Mucosa of descending colon (tissue), 3 donors: ENCODE data around the gene AATK. TPM values are rescaled to one million over a fixed set of nuclear protein-coding genes. Genes with fewer than 3 reads are reported as not detected.

Source experiments
- ATAC-seq: fragments of 200-7000 bp; cut with Tn5 transposase; one replicate; pipeline ENCODE4 v1.9.1; 2020; ENCODE audit warnings: mild to moderate bottlenecking, moderate library complexity
- DNase-seq, 3 donors: peaks; one replicate each; pipeline ENCODE4 v3.0.0-alpha.2; 2020
- H3K36me3 ChIP-seq: fragments of 200-600 bp; one replicate; pipeline ENCODE4 v1.8.0; 2021; ENCODE audit warnings: low read depth, mild to moderate bottlenecking
- H3K4me1 ChIP-seq: fragments of 200-600 bp; one replicate; pipeline ENCODE4 v1.8.0; 2021; ENCODE audit warnings: low read depth, mild to moderate bottlenecking
- H3K4me3 ChIP-seq: fragments of 200-600 bp; one replicate; pipeline ENCODE4 v1.8.0; 2021; ENCODE audit warnings: mild to moderate bottlenecking
- H3K9me3 ChIP-seq: fragments of 200-600 bp; one replicate; pipeline ENCODE4 v1.8.0; 2021; ENCODE audit warnings: mild to moderate bottlenecking
- intact Hi-C, 2 donors: fragments of 100-400 bp; cut with DNase I in 1 of 2; cut with micrococcal nuclease in 1 of 2; formaldehyde crosslinking; loops; one replicate each; pipeline versions ENCODE4 v1.11.0 to v1.11.1; 2022; cut with DNase I, micrococcal nuclease
- total RNA-seq, 3 donors: library from RNA; stranded (reverse); fragmentation: NEBNext Ultra II Directional in 2 of 3; extraction: Animal tissue kit (Norgen Biotek cat#: 25700) in 2 of 3; gene quantifications; one replicate each; pipeline versions ENCODE4 v1.2.1 to v1.2.4, GENCODE V29; 2021 to 2023
- TF ChIP-seq, protein P1 (sequence below): fragments of 200-600 bp; IDR thresholded peaks from one replicate; pipeline ENCODE4 v1.8.0; 2022; ENCODE audit warnings: antibody characterized with exemption, mild to moderate bottlenecking
- donor health status: DM: no; HTN: no; CAD: no; lungs with moderate emphysema.
- donor health status: DM: no; HTN: no; CAD: no.
- donor health status: DM: no; HTN: yes; CAD: no.

The AATK gene
- total RNA-seq, 3 donors from 2014 or later: 9.9 to 23.8 (median 15.6) TPM

DNA sequence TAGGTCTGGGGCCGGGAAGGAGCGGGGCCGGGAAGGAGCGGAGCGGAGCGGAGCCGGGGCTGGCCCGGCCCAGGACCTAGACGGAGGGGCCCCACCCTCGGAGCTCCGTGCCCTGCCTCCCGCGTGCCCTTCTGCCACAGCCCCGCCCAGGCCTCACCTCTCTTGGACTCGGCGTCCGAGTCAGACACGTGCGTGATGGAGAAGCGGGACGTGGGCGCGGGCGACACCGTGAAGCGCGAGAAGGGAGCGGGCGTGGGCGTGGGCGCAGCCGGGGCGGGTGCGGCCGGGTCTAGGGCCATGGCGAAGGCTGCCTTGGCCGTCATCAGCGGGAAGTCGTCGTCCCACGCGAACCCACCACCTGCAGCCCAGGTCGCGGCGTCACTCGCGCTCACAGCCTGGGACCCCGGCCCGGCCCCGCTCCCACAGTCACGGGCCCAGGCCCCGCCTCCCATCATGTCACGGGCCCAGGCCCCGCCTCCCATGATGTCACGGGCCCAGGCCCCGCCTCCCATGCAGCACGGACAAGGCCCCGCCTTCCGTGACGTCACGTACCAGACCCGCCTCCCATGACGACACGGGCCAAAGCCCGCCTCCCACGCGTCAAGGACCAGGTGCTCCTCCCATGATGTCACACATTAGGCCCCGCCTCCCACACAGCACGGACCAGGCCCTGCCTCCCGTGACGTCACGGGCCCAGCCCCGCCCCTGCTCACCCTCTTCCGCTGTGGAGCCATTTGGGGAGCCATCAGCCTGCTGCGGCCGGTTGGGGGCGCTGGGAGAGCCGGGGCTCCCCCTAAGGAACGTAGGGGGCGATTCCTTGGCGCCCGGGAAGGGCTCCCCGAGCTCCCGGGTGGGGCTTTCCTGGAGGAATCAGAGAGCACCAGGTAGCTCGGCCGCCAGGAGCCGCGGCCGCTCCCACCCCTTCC, 46.5 kb downstream of the AATK start:
- intact Hi-C loops: no loop called here
- DNase-seq (peak; percentile 60 to 86 (median 80)), ATAC-seq (peak; percentile 70)
- TF ChIP-seq, protein P1, sequence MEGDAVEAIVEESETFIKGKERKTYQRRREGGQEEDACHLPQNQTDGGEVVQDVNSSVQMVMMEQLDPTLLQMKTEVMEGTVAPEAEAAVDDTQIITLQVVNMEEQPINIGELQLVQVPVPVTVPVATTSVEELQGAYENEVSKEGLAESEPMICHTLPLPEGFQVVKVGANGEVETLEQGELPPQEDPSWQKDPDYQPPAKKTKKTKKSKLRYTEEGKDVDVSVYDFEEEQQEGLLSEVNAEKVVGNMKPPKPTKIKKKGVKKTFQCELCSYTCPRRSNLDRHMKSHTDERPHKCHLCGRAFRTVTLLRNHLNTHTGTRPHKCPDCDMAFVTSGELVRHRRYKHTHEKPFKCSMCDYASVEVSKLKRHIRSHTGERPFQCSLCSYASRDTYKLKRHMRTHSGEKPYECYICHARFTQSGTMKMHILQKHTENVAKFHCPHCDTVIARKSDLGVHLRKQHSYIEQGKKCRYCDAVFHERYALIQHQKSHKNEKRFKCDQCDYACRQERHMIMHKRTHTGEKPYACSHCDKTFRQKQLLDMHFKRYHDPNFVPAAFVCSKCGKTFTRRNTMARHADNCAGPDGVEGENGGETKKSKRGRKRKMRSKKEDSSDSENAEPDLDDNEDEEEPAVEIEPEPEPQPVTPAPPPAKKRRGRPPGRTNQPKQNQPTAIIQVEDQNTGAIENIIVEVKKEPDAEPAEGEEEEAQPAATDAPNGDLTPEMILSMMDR: no peak
- Histone ChIP-seq H3K36me3 (no peaks in the 10 kb centered on the region), H3K9me3 (no peaks in the 10 kb centered on the region), H3K4me1 (peaks cover 5% of the 10 kb centered on the region), H3K4me3 (no peak overlapping the region)

GRCh38 chr17:81118308-81119221, 47.5 kb downstream of the AATK start:
- DNase-seq (no peak), ATAC-seq (no peak)
- intact Hi-C loops: no loop called here
- H3K4me1 ChIP-seq: peaks cover 5% of the 10 kb centered on the region
- H3K9me3 ChIP-seq: no peaks in the 10 kb centered on the region
- TF ChIP-seq, protein P1: no peak
- no peak overlapping the region for H3K4me3 ChIP-seq
- H3K36me3 ChIP-seq: no peaks in the 10 kb centered on the region

GRCh38 chr17:81117672-81118198, 48.3 kb downstream of the AATK start:
- Histone ChIP-seq H3K36me3 (no peaks in the 10 kb centered on the region), H3K9me3 (no peaks in the 10 kb centered on the region), H3K4me1 (peaks cover 5% of the 10 kb centered on the region), H3K4me3 (no peak overlapping the region)
- TF ChIP-seq, protein P1: no peak
- intact Hi-C loops: no loop called here
- no peak for DNase-seq
- ATAC-seq: no peak

DNA sequence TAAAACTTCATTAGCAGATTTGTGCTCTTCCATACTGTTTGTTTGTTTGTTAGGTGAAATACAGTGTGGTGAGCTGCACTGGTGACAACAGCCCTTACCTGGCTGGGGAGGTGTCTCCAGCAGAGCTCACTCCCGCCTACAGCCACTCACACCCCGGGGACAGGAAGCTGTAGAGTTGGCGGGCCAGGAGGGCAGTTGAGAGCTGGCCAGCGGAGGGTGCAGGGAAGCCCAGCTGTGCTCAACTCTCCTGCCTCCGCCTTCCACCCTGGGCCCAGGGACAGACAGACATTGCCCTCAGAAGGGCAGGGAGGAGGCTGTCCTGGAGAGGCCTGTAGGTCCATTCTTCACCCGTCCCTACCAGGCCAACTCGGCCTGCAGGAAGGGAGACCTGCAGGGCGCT, 49.3 kb downstream of the AATK start:
- H3K4me1 ChIP-seq: peaks cover 5% of the 10 kb centered on the region
- no peak overlapping the region for H3K4me3 ChIP-seq
- no peak for ATAC-seq
- H3K9me3 ChIP-seq: no peaks in the 10 kb centered on the region
- TF ChIP-seq, protein P1: no peak
- intact Hi-C loops: no loop called here
- H3K36me3 ChIP-seq: no peaks in the 10 kb centered on the region
- DNase-seq: no peak

- DNase-seq (no peak), ATAC-seq (no peak)
- H3K36me3 ChIP-seq: no peaks in the 10 kb centered on the region
- H3K4me3 ChIP-seq: no peak overlapping the region
- TF ChIP-seq, protein P1: no peak
- H3K4me1 ChIP-seq: peaks cover 5% of the 10 kb centered on the region
- H3K9me3 ChIP-seq: no peaks in the 10 kb centered on the region
- intact Hi-C loops: no loop called here
These were observed 50.1 kb downstream of the AATK start for GRCh38 chr17:81115749-81116464.
